NCI-H2081 (cell line): ENCODE measurements around the gene PRKAG3.
"Not testable (repeated sequence)": the region's sequence is repeated elsewhere in the genome, so short reads cannot be mapped to it uniquely, and the experiment has no call there.

ENCODE experiments used
- DNase-seq, 2 experiments: peaks; one replicate each; lab custom pipeline; 2025; lab: John Stamatoyannopoulos, UW

The PRKAG3 gene

DNA sequence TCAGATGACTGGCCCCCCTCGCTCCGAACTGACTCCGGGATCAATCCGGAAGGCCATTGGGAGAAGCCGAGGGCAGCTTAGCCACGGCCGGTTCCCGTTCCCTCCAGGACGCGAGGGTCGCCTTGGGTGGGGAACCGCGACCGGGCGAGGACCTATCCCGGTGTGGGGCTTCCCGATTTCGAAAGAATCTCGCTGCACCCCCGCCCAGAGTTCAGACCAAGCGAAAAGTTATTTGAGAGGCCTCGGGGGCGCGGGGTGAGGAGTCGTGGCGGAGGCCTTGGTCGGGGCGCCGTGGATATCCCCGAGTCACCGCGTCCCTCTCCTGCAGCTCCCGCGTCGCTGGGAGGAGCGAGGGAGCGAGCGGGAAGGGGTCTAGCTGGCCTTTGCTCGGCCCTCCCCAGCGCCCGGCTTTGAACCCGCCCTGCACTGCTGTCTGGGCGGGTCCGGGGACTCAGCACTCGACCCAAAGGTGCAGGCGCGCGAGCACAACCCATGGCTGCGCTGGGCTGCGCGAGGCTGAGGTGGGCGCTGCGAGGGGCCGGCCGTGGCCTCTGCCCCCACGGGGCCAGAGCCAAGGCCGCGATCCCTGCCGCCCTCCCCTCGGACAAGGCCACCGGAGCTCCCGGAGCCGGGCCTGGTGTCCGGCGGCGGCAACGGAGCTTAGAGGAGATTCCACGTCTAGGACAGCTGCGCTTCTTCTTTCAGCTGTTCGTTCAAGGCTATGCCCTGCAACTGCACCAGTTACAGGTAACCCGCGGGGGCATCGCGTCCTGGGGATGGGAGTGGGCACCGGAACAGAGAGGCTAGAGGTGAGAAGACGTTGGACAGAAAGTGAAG, 49.7 kb downstream of the PRKAG3 start, which contains the start of gene CYP27A1:
Gene CYP27A1, plus strand, starts transcription at position 457 of the 837 bp plus-strand sequence. Its CDS starts 36 bp downstream, at position 493.
- DNase-seq, result peak; percentile 18 to 44

DNA sequence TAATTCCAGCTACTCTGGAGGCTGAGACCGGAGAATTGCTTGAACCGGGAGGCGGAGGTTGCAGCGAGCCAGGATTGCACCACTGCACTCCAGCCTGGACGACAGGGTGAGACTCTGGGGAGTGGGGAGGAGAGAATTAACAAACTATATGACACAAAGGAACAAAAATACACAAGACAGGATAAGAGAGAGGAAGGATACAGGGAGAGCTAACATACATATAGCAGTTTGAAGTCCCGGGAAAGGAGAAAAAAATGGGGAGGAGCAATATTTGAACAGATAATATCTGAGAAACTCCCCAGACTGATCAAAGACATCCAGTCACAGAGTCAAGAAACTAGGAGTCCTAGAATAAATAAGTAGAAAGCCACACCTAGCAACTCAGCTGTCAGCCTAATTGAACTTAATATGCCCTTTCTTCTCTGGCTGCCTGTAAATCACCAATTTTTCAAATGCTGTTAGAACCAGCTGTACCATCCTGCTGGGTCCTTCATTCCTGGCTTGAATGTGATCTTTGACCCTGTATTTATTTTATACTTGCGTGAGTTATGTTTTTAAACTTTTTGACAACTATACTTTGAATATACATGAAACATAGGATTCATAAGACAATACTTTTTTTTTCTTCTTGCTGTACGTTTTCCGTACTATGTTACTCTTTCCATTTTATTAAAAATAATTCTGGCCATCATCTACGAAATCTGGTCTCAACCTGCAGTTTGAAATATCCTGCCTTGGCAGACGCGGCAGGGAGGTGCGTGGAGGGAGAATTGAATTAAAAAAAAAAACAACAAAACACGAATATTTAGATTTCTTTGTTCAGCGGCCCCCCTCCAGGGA, 50.5 kb downstream of the PRKAG3 start:
- peak in 1 of 2 experiments; percentile 36 for DNase-seq

DNA sequence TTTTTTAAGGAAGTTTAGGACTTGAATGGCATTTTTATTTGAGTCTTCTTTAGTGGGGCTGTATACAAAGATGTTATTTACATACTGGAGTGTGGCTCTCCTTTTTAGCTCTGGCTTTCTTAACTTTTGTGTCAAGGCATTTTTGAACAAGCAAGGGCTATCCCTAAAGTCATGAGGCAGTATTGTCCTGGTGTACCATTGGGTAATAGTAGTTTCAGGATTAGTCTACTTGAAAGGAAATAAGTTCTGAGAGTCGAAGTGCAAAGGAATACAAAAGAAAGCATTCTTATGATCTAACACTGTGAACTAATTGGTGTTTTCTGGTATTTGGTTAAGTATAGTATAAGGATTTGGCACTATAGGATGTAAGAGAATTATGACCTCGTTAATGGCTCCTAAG, 51.6 kb downstream of the PRKAG3 start:
- no peak for DNase-seq

GRCh38 chr2:218777276-218777990, 54.2 kb downstream of the PRKAG3 start:
- no peak for DNase-seq

- DNase-seq, result no peak
Measured at GRCh38 chr2:218776488-218776887, 55.1 kb downstream of the PRKAG3 start.

- DNase-seq, result no peak
Measured at GRCh38 chr2:218773881-218774280, 57.7 kb downstream of the PRKAG3 start.

- DNase-seq, result not testable (repeated sequence)
Measured at GRCh38 chr2:218772759-218773158, 58.8 kb downstream of the PRKAG3 start.
